Hepatic stellate cell (primary cell): Measurements from ENCODE around the gene CCNK.

Experiments used
- DNase-seq: peaks from one replicate; pipeline ENCODE4 v3.0.0; 2011; ENCODE audit warnings: low spot score

CCNK gene

GRCh38 chr14:99537399-99537798 is 56.2 kb downstream of the CCNK start:
- DNase-seq, result peak; percentile 96

DNA sequence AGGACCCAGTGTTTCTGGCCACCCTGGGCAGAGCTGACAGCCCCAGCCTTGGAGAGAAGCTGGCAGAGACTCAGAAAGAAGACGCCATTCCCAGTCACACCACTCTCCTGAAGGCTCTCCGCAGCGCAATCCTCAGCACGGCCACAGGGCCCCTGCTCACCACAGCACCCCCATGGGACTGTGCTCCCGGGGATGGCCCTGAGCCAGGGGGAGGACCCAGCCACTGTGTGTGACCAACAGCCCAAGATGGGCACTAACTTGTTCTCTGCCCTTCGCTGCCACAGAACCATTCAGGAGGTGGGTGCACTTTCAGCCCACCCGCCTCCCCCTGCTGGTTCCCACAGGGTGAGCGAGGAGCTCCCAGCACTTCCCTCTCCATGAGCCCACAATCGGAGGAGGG is 57.1 kb downstream of the CCNK start:
- DNase-seq, result peak; percentile 85

- no peak for DNase-seq
Measured at GRCh38 chr14:99538733-99539132, 57.5 kb downstream of the CCNK start.

GRCh38 chr14:99539491-99539890 is 58.3 kb downstream of the CCNK start:
- DNase-seq, result no peak

GRCh38 chr14:99540196-99541032 is 59.2 kb downstream of the CCNK start:
- DNase-seq, result no peak

GRCh38 chr14:99541211-99541610 is 60.0 kb downstream of the CCNK start:
- DNase-seq, result no peak

DNA sequence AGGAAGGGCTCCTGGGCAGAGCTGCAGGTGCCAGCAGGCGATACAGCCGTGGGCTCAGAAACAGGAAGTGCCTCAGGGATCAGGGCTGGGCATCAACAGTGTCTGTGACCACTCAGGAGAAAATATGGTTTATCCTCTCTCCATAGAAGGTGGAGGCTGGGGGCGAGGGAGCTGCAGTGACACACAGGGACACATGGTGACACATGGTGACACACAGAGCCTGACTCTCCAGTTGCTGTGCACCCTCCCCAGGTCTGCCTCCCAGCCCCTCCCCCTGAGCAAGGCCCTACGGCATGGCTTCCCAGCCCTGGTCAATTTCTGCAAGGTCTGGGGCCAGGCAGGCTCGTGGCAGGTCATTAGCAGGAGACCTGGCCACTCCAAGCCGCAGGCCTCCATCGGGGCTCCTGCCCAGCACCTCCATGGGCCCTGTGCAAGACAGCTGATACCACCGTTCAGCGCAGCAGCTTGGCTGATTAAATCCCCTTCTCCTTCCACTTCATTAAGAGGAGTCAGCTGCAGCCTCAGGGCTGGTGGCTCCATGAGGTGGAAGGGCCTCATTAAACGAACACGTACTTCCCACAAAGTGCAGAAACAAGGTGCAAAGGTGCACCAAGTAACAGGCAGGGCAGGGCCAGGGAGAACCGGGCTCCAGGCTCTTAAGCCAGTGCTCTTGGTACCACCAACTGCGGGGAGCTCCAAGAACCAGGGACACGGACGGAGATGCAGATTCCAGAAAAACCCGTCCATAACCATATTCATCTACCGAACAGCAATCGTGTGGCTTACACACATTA is 60.7 kb downstream of the CCNK start:
- no peak for DNase-seq

DNA sequence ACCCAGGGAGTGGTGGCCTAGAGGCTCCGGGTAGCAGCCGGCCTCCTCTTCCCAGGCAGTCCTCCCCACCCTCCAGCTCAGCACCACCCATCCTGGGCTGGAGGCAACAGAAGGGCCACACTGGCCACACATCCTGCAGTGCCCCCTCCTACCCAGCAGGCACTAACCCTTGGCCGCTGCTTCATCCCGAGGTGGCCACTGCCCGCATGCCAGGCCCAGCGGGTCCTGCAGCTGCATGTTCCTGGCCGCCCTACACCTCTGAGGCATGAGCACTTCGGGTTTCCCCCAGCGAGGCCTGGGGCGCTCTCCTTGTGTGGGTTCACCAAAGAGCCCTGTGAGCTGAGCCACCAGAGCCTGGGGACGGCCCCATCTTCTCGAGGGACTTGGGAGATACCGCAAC is 61.4 kb downstream of the CCNK start:
- DNase-seq, result no peak

- DNase-seq, result no peak
Measured at GRCh38 chr14:99543370-99543769, 62.2 kb downstream of the CCNK start.

GRCh38 chr14:99543985-99544384 is 62.8 kb downstream of the CCNK start:
- DNase-seq, result no peak

DNA sequence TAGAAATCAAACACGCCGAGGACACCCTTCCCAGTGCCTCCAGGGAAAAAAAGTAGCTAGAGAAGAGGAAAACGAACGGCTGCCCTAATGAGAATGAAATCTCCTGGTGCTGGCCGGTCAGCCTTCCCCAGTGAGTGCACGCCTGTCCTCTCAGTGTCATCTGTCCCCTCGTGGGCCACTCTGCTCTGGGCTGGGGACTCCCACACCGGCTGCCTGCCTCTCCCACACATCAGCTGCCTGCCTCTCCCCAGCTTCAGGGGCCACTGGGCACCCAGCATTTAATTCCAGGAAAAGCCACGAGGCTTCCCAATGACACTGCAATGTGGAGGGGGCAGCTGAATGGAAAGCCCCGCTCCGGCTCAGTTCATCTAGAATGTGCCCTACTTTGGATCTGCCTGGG is 63.8 kb downstream of the CCNK start:
- no peak for DNase-seq

GRCh38 chr14:99545586-99545985 is 64.4 kb downstream of the CCNK start:
- DNase-seq, result no peak

DNA sequence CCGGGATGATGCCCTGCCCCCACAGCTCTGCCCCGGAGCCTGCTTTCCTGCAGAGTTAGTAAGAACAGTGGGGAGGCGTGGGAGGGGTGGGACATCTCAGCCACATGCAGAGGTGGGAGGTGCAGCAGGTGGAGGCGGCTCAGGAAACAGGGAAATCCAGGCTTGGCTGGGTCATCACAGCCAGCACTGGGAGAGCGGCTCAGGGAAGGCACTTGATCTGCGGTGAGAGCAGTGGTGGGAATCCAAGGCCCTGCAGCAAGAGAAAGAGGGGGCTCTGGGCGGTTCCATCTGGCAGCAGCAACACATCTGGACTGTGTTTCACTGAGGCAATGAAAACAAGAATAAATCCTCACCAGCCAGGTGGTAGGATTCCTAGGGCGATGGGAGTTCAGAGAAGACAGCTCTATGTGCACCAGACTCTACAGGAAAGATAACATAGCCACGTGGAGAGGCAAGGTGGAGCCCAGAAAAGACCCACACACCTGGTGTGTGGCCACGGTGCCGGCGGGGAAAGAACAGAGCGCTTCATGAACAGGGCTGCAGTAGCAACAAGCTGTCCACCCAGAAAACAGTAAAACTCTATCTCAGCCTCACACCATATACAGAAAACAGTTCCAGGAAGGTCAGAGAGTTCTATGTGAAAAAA is 65.1 kb downstream of the CCNK start:
- DNase-seq, result no peak

GRCh38 chr14:99548255-99548654 is 67.0 kb downstream of the CCNK start:
- no peak for DNase-seq

- DNase-seq, result no peak
Measured at GRCh38 chr14:99548871-99549515, 67.8 kb downstream of the CCNK start.

DNA sequence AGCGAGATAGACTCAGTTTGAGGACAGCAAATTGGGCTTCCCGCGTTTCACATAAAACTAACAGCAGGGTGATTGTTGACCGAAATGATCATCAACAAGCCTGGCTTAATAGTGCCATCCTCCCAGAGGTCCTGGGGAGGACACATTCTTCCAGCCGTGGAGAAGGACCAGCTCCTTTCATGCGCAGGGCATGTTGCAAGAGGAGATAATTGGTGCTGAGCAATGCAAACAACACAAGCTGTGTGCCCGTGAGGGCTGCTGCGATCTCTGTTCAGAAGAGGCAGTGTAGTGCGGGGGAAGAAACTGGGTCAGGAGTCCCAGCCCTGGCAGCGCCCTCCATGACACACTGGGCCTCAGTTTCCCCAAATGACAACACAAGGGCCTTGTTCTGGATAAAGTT is 68.5 kb downstream of the CCNK start:
- DNase-seq, result no peak

GRCh38 chr14:99550387-99550992 is 69.3 kb downstream of the CCNK start:
- DNase-seq, result no peak

DNA sequence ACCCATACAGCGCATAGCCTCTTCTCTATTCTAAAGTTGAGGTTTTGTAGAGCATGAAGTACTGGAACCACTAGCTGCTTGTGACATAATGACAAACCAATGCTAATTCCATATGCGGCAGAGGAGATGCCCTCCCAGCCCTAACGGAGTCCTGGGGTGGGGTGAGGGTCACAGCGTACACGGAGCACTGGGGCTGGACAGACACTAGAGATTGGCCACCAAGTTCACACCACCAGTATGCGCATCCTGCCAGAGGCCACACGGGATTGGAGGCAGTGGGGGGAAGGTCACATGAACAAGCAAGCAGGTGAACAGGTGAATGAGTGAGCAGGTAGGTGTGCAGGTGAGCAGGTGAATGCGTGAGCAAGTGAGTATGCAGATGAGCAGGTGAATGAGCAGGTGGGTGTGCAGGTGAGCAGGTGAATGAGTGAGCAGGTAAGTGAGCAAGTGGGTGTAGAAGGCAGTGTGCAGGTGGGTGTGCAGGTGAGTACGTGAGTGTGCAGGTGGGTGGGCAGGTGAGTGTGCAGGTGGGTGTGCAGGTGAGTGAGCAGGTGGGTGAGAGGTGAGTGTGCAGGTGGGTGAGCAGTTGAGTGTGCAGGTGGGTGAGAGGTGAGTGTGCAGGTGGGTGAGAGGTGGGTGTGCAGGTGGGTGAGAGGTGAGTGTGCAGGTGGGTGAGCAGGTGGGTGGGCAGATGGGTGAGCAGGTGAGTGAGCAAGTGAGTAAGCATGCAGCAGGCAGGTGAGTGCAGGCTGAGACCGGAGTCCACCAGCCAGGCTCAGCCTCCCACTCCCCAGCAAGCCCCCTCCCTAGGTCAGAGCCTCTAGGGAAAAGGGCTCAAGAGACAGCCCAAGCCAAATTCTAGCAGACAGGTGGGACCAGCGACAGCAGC is 70.1 kb downstream of the CCNK start:
- no peak for DNase-seq

- no peak for DNase-seq
Measured at GRCh38 chr14:99552021-99552553, 70.9 kb downstream of the CCNK start.

DNA sequence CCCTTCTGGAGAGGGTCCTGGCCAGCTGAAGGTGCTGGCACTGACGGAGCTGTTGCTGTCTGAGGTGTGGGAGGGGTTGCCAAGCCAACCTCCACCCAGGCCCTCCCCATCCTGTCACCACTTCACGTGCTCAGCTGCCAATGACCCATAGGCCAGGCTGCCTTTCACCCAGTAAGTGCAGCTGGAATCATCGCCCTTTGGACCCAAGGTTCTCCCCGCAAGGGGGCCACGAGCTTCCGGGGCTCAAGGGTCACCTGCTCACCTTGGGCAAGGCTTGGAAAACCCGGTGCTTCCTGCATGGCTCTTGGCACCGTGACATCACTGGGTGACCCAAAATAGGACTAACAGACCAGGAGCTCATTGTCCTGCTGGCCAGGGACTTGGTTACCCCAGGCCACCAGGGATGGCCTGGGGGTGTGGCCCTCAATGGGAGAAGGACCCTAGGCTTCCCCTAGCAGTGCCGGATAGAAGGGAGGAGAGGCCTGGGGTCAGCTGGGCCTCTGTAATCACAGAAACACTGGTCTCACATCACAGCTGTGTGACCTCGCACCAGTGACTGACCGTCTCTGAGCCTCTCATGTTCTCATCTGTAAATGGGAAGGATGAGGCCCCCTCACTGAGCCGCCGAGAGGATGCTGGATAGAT is 71.5 kb downstream of the CCNK start:
- DNase-seq, result no peak
